ENCODE results near the gene ANKRD33B.

ANKRD33B gene

DNA sequence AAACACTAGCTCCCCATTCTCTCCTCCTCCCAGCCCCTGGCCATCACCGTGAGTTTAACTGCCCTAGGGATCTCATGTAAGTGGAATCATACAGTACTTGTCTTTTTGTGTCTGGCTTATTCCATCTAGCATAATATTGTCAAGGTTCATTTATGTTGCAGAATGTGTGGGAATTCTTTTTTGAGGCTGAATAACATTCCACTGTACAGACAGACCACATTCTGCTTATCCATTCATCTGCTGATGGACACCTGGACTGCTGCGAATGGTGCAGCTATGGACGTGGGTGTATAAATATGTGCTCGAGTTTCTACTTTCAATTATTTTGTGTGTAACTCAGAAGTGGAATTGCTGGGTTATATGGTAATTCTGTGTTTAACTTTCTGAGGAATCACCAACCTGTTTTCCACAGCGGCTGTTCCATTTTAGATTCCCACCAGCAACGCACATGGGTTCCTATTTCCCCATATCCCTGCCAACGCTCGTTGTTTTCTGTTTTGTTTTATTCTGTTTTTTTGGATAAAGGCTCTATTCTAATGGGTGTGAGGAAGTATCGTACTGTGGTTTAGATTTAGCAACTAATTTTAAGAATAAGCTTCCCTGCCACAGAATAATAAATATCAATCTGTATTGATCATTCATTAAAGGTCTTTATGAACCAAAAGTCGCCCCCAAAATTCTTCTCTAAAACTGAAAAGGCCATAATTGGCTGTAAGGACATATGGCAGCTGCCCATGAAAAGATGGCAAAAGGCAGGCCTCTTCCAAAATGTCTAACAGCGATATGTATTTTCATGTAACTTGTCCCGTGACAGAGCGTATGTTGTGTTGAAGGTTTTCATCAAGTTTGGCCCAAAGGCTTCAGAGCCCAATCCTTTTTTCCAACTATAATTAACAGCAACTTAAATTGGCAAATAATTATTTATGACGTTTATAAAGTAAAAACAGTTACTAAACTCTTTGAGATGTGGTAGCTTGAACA lies 126.9 kb downstream of the ANKRD33B start:
- Histone ChIP-seq H3K4me1 (ENCODE audit: control insufficient read depth, insufficient read depth, low read length, poor library complexity, severe bottlenecking) (peaks cover 55% of the 10 kb centered on the region), H3K36me3 (ENCODE audit: control insufficient read depth, insufficient read depth, low read length) (peaks cover 36% of the 10 kb centered on the region), H3K27ac (ENCODE audit: low read depth, low read length, severe bottlenecking) (peak overlapping the region; percentile 100), H3K4me3 (ENCODE audit: extremely low read depth, insufficient read depth, low read length, poor library complexity, severe bottlenecking) (no peak overlapping the region), H3K9me3 (ENCODE audit: control insufficient read depth, low read length) (peaks cover 8% of the 10 kb centered on the region)
- 96 to 100% methylated on average over 2 to 4 of the region's 14 CpGs for WGBS, 2 experiments (ENCODE audit: insufficient coverage in 2 of 2)

DNA sequence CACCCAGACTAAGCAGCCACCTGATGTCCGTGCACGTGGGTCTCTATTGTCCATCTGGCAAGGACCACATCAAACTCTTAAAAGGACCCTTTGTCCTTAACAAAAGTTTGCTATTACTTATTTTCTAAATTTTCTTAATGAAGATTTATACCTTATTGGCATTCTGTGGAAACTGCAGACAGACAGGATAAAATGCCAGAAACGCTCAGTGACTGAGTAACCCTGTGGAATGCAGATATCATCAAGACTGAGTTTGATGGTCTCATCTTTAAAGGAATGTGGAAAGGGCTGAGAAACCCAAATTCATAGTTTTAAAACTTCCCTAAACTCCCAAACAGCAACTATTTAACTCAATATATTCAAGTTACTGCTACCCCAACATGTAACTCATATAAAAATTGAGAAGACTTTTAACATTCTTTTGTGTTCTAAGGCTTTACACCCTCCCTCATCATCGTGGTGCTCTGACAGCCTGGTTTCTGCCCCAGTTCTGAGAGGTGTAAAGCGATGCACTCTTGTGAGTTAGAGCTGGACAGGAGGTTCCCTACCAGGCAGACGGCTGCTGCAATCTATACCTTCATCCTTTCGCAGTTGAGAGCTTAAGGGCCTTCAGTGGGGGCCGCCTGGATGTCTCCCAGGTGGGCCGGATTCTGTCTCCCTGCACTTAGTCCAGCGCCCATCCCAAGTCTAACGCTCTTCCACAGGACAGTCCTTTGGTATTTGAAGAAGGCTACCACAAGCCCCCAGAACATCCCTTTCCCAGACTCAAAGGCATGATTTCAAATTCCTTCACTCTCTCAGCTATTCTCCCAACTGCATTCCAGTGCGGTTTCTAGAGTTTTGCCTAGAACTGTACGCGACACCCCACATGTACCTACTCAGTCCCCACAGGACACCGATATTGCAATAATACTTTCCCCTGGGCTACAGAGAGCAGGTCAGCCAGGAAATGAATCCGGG lies 128.2 kb downstream of the ANKRD33B start:
- 87 to 88% methylated on average over 12 to 15 of the region's 16 CpGs for WGBS, 2 experiments (ENCODE audit: insufficient coverage in 2 of 2)
- Histone ChIP-seq H3K4me1 (ENCODE audit: control insufficient read depth, insufficient read depth, low read length, poor library complexity, severe bottlenecking) (peaks cover 67% of the 10 kb centered on the region), H3K4me3 (ENCODE audit: extremely low read depth, insufficient read depth, low read length, poor library complexity, severe bottlenecking) (no peak overlapping the region), H3K9me3 (ENCODE audit: control insufficient read depth, low read length) (peaks cover 3% of the 10 kb centered on the region), H3K36me3 (ENCODE audit: control insufficient read depth, insufficient read depth, low read length) (peaks cover 28% of the 10 kb centered on the region), H3K27ac (ENCODE audit: low read depth, low read length, severe bottlenecking) (peak overlapping the region; percentile 100)

DNA sequence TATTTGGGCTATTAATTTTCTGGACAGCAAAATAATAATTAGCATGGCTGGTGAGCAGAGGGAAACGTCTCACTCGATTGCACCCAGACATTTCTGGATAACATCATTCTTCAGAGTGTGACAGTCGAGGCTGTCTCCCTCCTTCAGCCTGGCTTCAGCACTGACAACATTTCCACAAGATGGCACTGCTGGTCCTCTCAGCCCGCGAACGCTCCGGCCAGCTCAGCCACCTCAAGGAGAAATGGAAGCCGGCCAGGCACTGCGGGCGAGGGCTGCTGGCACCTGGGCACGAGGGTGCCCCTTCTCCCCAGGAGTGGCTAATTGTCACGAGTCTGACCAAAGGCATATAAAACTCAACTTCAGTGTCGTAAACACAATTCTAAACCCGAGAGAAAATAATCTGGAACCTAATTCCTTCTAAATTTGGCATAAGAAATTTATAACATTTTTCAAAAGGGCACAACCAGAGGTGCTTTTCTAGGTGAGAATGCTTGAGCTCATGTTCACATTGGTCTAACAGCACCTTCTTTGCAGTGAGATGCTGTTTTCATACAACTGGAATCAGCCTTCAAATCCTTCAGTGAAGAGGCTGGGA lies 131.3 kb downstream of the ANKRD33B start:
- WGBS, 2 experiments (ENCODE audit: insufficient coverage in 2 of 2), result 29 to 33% methylated on average over 12 to 13 of the region's 14 CpGs
- no peaks in the 10 kb centered on the region for H3K9me3 ChIP-seq (ENCODE audit: control insufficient read depth, low read length)
- H3K27ac ChIP-seq (ENCODE audit: low read depth, low read length, severe bottlenecking), result peak overlapping the region; percentile 60
- peaks cover 8% of the 10 kb centered on the region for H3K36me3 ChIP-seq (ENCODE audit: control insufficient read depth, insufficient read depth, low read length)
- peaks cover 78% of the 10 kb centered on the region for H3K4me1 ChIP-seq (ENCODE audit: control insufficient read depth, insufficient read depth, low read length, poor library complexity, severe bottlenecking)
- no peak overlapping the region for H3K4me3 ChIP-seq (ENCODE audit: extremely low read depth, insufficient read depth, low read length, poor library complexity, severe bottlenecking)

DNA sequence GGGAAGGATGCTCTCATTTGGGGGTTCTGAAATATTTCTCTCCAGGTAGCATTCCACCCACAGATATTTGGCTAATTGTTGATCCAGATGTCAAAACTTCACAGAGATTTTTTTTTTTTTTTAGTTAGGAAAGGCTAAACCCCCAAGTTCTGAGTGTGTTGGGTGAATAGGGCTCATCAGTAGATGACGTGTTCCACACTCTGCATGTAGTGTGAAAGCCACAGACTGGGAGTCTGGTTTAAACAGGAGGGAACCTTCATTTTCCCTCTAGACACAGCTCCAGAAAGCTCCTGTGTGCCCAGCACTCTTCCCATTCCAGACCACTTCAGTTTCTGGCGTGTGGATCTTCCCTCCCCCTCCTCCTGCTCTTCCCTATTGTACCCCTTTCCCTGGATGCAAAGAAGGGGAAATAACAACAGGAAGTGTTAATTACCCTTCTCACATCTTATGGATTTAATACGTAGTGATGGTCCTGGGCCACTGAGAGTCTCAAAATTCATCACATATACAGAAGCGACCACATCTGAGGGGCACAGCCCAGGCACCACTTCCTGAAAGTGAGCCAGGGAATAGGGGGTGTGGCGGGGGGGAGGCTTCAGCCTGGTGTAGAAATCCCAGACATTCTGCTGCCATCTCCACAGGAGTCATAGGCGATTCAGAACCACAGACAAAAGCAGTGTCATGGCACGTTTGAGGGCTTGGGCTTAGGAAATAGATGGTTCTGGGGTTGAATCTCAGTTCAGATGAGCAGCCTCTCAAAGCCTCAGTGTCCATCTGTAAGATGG lies 132.1 kb downstream of the ANKRD33B start:
- 72 to 82% methylated on average over 2 of the region's 7 CpGs for WGBS, 2 experiments (ENCODE audit: insufficient coverage in 2 of 2)
- Histone ChIP-seq H3K9me3 (ENCODE audit: control insufficient read depth, low read length) (no peaks in the 10 kb centered on the region), H3K36me3 (ENCODE audit: control insufficient read depth, insufficient read depth, low read length) (peaks cover 8% of the 10 kb centered on the region), H3K27ac (ENCODE audit: low read depth, low read length, severe bottlenecking) (no peak overlapping the region), H3K4me1 (ENCODE audit: control insufficient read depth, insufficient read depth, low read length, poor library complexity, severe bottlenecking) (peaks cover 76% of the 10 kb centered on the region), H3K4me3 (ENCODE audit: extremely low read depth, insufficient read depth, low read length, poor library complexity, severe bottlenecking) (no peak overlapping the region)

DNA sequence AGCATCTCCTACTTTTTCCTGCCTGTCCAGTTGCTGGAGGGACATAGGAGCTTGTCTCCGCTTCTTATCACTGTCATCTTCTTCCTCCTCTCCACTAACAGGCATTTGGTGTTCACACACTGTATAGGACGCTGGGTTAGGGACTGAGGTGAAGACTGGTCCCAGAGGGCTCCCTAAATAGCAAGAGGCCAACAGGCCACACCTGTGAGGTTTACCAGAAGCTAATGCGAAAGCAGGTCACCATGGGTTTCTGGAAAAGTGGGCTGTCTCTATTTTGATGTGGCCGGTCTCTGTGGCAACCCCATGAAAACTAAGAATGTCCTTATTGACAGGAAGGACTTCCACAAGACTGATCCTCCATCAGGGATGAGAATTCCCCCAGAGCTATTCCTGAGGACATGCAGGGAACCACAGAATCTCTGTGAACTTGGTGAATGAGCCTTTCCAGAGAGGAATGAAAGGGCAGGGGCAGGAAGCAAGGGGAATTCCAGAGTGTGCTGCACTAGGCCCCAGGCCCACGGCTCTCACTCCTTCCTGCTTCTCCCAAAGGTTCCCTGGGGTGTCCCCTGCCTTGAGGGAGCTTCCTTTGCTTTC lies 135.5 kb downstream of the ANKRD33B start:
- Histone ChIP-seq H3K27ac (ENCODE audit: low read depth, low read length, severe bottlenecking) (peak overlapping the region; percentile 81), H3K9me3 (ENCODE audit: control insufficient read depth, low read length) (no peaks in the 10 kb centered on the region), H3K36me3 (ENCODE audit: control insufficient read depth, insufficient read depth, low read length) (peaks cover 8% of the 10 kb centered on the region), H3K4me1 (ENCODE audit: control insufficient read depth, insufficient read depth, low read length, poor library complexity, severe bottlenecking) (peaks cover 78% of the 10 kb centered on the region), H3K4me3 (ENCODE audit: extremely low read depth, insufficient read depth, low read length, poor library complexity, severe bottlenecking) (no peak overlapping the region)
- 65 to 91% methylated on average over 2 to 4 of the region's 5 CpGs for WGBS, 2 experiments (ENCODE audit: insufficient coverage in 2 of 2)

DNA sequence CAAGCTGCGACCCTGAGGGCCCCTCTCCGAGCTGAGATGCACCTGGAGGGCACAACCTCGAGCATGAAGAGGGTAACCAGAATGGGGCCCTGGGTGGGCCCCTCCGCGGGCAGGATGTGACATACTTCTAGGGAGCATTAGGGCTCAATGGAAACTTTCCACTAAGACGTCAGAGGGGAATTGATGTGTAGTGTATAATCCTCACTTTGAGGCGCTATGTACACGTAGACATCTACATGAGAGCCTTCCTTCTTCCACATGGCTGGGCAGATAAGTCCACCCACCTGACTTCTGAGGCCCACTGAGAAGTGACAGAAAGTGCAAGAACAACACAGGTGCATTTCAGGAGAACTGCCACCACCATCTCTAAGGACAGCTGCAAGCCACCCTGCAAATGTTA lies 136.1 kb downstream of the ANKRD33B start:
- Histone ChIP-seq H3K36me3 (ENCODE audit: control insufficient read depth, insufficient read depth, low read length) (peaks cover 8% of the 10 kb centered on the region), H3K4me3 (ENCODE audit: extremely low read depth, insufficient read depth, low read length, poor library complexity, severe bottlenecking) (no peak overlapping the region), H3K4me1 (ENCODE audit: control insufficient read depth, insufficient read depth, low read length, poor library complexity, severe bottlenecking) (peaks cover 80% of the 10 kb centered on the region), H3K9me3 (ENCODE audit: control insufficient read depth, low read length) (no peaks in the 10 kb centered on the region), H3K27ac (ENCODE audit: low read depth, low read length, severe bottlenecking) (peak overlapping the region; percentile 81)
- 88 to 93% methylated on average over 5 of the region's 8 CpGs for WGBS, 2 experiments (ENCODE audit: insufficient coverage in 2 of 2)

DNA sequence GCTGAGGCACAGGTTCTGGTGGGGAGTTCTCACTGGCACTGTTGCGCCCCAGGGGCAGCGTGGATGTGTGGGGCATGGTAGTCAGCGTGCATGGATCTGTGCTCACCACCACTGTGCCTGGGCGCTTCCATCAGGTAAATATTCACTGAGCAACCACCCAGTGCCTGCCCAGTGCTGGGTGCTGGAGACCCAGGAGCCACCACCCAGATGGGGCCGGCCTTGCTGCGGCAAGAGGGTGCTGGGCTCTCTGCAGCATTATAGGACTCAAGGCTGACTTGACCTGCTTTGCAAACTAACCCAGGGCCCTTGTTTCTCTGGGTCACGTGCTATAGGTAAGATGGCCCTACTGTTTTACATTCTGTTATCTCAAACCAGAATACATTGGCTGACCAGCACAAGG lies 136.6 kb downstream of the ANKRD33B start:
- Histone ChIP-seq H3K9me3 (ENCODE audit: control insufficient read depth, low read length) (no peaks in the 10 kb centered on the region), H3K36me3 (ENCODE audit: control insufficient read depth, insufficient read depth, low read length) (peaks cover 8% of the 10 kb centered on the region), H3K4me1 (ENCODE audit: control insufficient read depth, insufficient read depth, low read length, poor library complexity, severe bottlenecking) (peaks cover 82% of the 10 kb centered on the region), H3K4me3 (ENCODE audit: extremely low read depth, insufficient read depth, low read length, poor library complexity, severe bottlenecking) (no peak overlapping the region), H3K27ac (ENCODE audit: low read depth, low read length, severe bottlenecking) (no peak overlapping the region)
- WGBS, 2 experiments (ENCODE audit: insufficient coverage in 2 of 2), result 95 to 100% methylated on average over 7 of the region's 7 CpGs

DNA sequence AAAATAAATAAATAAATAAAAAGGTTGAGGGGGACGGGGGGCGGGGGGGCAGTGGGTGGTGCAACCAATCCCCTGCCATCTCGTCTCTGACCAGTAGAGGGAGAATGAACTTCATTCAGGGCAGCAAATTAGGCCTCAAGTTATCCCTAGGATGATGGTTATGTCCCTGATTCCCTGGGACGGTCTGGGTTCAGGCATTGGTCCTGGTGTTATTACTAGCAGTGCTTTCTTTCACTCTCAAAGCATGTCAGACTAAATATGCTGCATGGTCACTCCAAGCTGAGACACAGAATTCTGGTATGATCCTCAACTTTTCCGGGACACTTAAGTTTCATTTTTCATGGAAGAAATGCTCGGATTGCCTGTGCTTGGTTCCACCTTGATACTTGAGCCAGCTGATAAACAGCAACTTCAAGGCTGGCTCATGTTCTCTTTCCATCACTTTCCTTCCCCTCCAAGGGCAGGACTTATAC lies 137.7 kb downstream of the ANKRD33B start:
- no peaks in the 10 kb centered on the region for H3K9me3 ChIP-seq (ENCODE audit: control insufficient read depth, low read length)
- peak overlapping the region; percentile 95 for H3K27ac ChIP-seq (ENCODE audit: low read depth, low read length, severe bottlenecking)
- 68 to 87% methylated on average over 3 to 4 of the region's 6 CpGs for WGBS, 2 experiments (ENCODE audit: insufficient coverage in 2 of 2)
- no peak overlapping the region for H3K4me3 ChIP-seq (ENCODE audit: extremely low read depth, insufficient read depth, low read length, poor library complexity, severe bottlenecking)
- peaks cover 8% of the 10 kb centered on the region for H3K36me3 ChIP-seq (ENCODE audit: control insufficient read depth, insufficient read depth, low read length)
- H3K4me1 ChIP-seq (ENCODE audit: control insufficient read depth, insufficient read depth, low read length, poor library complexity, severe bottlenecking), result peaks cover 77% of the 10 kb centered on the region

DNA sequence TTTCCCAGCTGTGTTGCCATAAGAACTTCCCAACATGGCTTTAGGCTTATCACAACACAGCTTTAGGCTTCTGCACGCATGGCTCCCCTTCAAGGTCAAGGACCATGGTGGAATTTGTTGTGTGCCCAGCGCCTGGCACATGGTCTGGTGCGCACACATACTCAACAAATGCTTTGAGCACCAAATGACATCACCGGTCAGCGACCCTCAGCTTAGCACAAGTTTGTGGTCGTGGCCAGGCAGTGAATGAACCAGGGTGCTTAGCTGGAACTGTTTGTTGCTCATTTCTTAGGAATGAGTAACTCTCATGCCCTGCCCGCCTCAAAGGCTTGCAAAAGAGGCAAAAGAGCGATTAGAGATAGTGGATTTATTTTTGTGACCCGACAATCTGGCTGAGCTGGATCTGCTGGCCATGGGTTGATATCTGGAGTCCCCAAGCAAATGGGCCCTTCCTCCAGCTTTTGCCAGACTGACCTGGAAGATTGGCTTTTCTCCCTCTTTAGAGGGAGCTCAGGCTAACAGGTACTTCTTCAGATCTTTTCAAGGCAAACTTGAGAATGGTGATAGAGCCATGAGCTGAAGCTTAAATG lies 138.3 kb downstream of the ANKRD33B start:
- peak overlapping the region; percentile 95 for H3K27ac ChIP-seq (ENCODE audit: low read depth, low read length, severe bottlenecking)
- no peaks in the 10 kb centered on the region for H3K9me3 ChIP-seq (ENCODE audit: control insufficient read depth, low read length)
- peaks cover 3% of the 10 kb centered on the region for H3K36me3 ChIP-seq (ENCODE audit: control insufficient read depth, insufficient read depth, low read length)
- WGBS, 2 experiments (ENCODE audit: insufficient coverage in 2 of 2), result 96 to 97% methylated on average over 7 of the region's 9 CpGs
- no peak overlapping the region for H3K4me3 ChIP-seq (ENCODE audit: extremely low read depth, insufficient read depth, low read length, poor library complexity, severe bottlenecking)
- H3K4me1 ChIP-seq (ENCODE audit: control insufficient read depth, insufficient read depth, low read length, poor library complexity, severe bottlenecking), result peaks cover 72% of the 10 kb centered on the region
